Activated effector memory CD4-positive, alpha-beta T cell treated with Interleukin-2 at 50 U/mL for 16 hours (primary cell): ENCODE results near the gene ACOT12.

Source experiments
- DNase-seq: peaks from one replicate; pipeline ENCODE4 v3.0.0-alpha.2; 2020

The ACOT12 gene

DNA sequence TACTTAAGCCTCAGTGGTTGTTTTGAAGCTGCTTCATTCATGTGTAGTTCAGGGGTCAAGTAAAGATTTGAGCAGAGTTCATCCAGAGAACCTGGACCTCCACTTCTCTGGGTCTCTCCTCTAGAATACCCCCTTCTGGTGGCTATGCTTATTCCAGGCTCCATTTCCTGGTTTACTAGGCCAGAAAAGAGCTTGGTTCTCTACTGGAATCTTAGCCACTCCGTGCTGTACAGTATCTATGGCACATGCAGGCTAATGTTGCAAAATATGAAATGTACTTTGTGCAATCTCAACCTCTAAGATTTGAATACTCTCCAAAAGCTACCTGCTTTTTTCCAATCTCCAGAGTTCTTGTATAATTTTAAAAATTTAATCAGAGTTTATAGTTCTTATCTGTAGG lies 110.0 kb downstream of the ACOT12 start:
- no peak for DNase-seq
